ENCODE measurements around the gene ANG. TPM values are rescaled to one million over a fixed set of nuclear protein-coding genes. Genes with fewer than 3 reads are reported as not detected.
"Not testable (repeated sequence)": the region's sequence is repeated elsewhere in the genome, so short reads cannot be mapped to it uniquely, and the experiment has no call there.

Gene ANG
- 4.2 TPM for total RNA-seq

GRCh38 chr14:20688167-20688839 lies at the start of gene ANG:
TSS of gene ANG (plus strand) at chr14:20688764. CDS start at chr14:20693565, 4,801 bp downstream.
- intact Hi-C loops (cut with DNase I) = no loop called here
- no peak for DNase-seq (ENCODE audit: low spot score in 2 of 2)
- TF ChIP-seq CTCF (IDR thresholded peaks at IDR 0.05) = no peak
- Histone ChIP-seq H3K27ac (no peak within 1 kb of the TSS), H3K4me3 (no peak within 1 kb of the TSS), H3K36me3 (no peaks in the 10 kb centered on the region), H3K4me1 (peaks cover 6 to 20% of the 10 kb centered on the region in 2 donors), H3K27me3 (no peaks in the 10 kb centered on the region), H3K9me3 (no peaks in the 10 kb centered on the region)

GRCh38 chr14:20641591-20641990 lies 47.0 kb upstream of the ANG start, which contains the start of gene OR6S1:
TSS of gene OR6S1 (minus strand) at chr14:20641691. CDS start at chr14:20641691, 0 bp downstream.
- no peaks in the 10 kb centered on the region for H3K27me3 ChIP-seq
- H3K36me3 ChIP-seq = no peaks in the 10 kb centered on the region
- no peaks in the 10 kb centered on the region for H3K9me3 ChIP-seq
- intact Hi-C loops (cut with DNase I) = no loop called here
- TF ChIP-seq CTCF (IDR thresholded peaks at IDR 0.05) = no peak
- no peak within 1 kb of the TSS for H3K27ac ChIP-seq
- H3K4me3 ChIP-seq = no peak within 1 kb of the TSS
- H3K4me1 ChIP-seq = no peaks in the 10 kb centered on the region
- DNase-seq (ENCODE audit: low spot score in 2 of 2) = no peak

GRCh38 chr14:20642182-20642581 lies 46.4 kb upstream of the ANG start:
- no peak for DNase-seq (ENCODE audit: low spot score in 2 of 2)
- Histone ChIP-seq H3K4me3 (no peak overlapping the region), H3K9me3 (no peaks in the 10 kb centered on the region), H3K27me3 (no peaks in the 10 kb centered on the region), H3K36me3 (no peaks in the 10 kb centered on the region), H3K4me1 (no peaks in the 10 kb centered on the region), H3K27ac (no peak overlapping the region)
- intact Hi-C loops (cut with DNase I) = no loop called here
- TF ChIP-seq CTCF (IDR thresholded peaks at IDR 0.05) = no peak

GRCh38 chr14:20642755-20643154 lies 45.8 kb upstream of the ANG start:
- DNase-seq (ENCODE audit: low spot score in 2 of 2); intact Hi-C loops (cut with DNase I); H3K27me3 ChIP-seq: not testable (repeated sequence)

GRCh38 chr14:20644520-20644919 lies 44.0 kb upstream of the ANG start:
- Histone ChIP-seq H3K36me3 (no peaks in the 10 kb centered on the region), H3K9me3 (no peaks in the 10 kb centered on the region), H3K4me3 (no peak overlapping the region), H3K4me1 (no peaks in the 10 kb centered on the region), H3K27ac (no peak overlapping the region), H3K27me3 (no peaks in the 10 kb centered on the region)
- intact Hi-C loops (cut with DNase I) = no loop called here
- no peak for TF ChIP-seq CTCF (IDR thresholded peaks at IDR 0.05)
- DNase-seq (ENCODE audit: low spot score in 2 of 2) = no peak

More at GRCh38 chr14:20642755-20643154, 45.8 kb upstream of the ANG start:
- H3K36me3 ChIP-seq, H3K4me3 ChIP-seq, H3K4me1 ChIP-seq, H3K27ac ChIP-seq, H3K9me3 ChIP-seq: not testable (repeated sequence)

- no peaks in the 10 kb centered on the region for H3K27me3 ChIP-seq
- TF ChIP-seq CTCF (IDR thresholded peaks at IDR 0.05) = no peak
- no peak overlapping the region for H3K4me3 ChIP-seq
- no peak for DNase-seq (ENCODE audit: low spot score in 2 of 2)
- H3K4me1 ChIP-seq = no peaks in the 10 kb centered on the region
- no peaks in the 10 kb centered on the region for H3K36me3 ChIP-seq
- H3K27ac ChIP-seq = no peak overlapping the region
- H3K9me3 ChIP-seq = no peaks in the 10 kb centered on the region
- intact Hi-C loops (cut with DNase I) = no loop called here
Measured at GRCh38 chr14:20645481-20645880, 43.1 kb upstream of the ANG start.
